PFSK-1 (cell line): ENCODE data around the gene GDF2.

Experiments used
- FOXP2 ChIP-seq: optimal IDR thresholded peaks from 2 replicates; pipeline ENCODE3; 2011; ENCODE audit warnings: borderline replicate concordance, control low read depth, inconsistent platforms; ENCODE audit not compliant: insufficient read depth; ENCODE audit errors: extremely low read length, extremely low read depth
- POLR2AphosphoS5 ChIP-seq: IDR thresholded peaks from 2 replicates; pipeline ENCODE4 v1.6.1; 2012; ENCODE audit warnings: low read depth, mild to moderate bottlenecking, control low read depth, low read length, moderate library complexity
- REST ChIP-seq, 2 experiments: IDR thresholded peaks; 2 replicates each; pipeline versions ENCODE4 v1.6.1 to v1.8.0; 2011 to 2012; ENCODE audit warnings: low read depth in 2 of 2, low read length in 2 of 2, control low read depth in 1 of 2, inconsistent platforms in 1 of 2, mild to moderate bottlenecking in 1 of 2, moderate library complexity in 1 of 2; ENCODE audit not compliant: insufficient read depth in 1 of 2
- SIN3A ChIP-seq: IDR thresholded peaks from 2 replicates; pipeline ENCODE4 v1.6.1; 2012; ENCODE audit warnings: mild to moderate bottlenecking, low read length, moderate library complexity, borderline replicate concordance; ENCODE audit not compliant: insufficient read depth
- TAF1 ChIP-seq: IDR thresholded peaks from 2 replicates; pipeline ENCODE4 v1.6.1; 2012; ENCODE audit warnings: low read length, control low read depth, borderline replicate concordance; ENCODE audit not compliant: insufficient read depth

GDF2 gene

GRCh38 chr10:47323087-47323486, 833 bp downstream of the GDF2 start:
- TF ChIP-seq REST (IDR thresholded peaks at IDR 0.05; ENCODE audit: insufficient read depth in 1 of 2, low read depth in 2 of 2, low read length in 2 of 2), result no peak
- no peak for TF ChIP-seq POLR2AphosphoS5
- no peak for TF ChIP-seq TAF1
- no peak for TF ChIP-seq FOXP2
- TF ChIP-seq SIN3A, result no peak

- TF ChIP-seq TAF1 (no peak), POLR2AphosphoS5 (no peak), FOXP2 (no peak), SIN3A (no peak), REST (IDR thresholded peaks at IDR 0.05; ENCODE audit: insufficient read depth in 1 of 2, low read depth in 2 of 2, low read length in 2 of 2) (no peak)
These were observed 1.5 kb downstream of the GDF2 start for GRCh38 chr10:47323636-47324296.

GRCh38 chr10:47325303-47326291, 3.3 kb downstream of the GDF2 start:
- TF ChIP-seq REST (IDR thresholded peaks at IDR 0.05; ENCODE audit: insufficient read depth in 1 of 2, low read depth in 2 of 2, low read length in 2 of 2) (no peak), SIN3A (no peak), POLR2AphosphoS5 (no peak), FOXP2 (no peak), TAF1 (no peak)

- no peak for TF ChIP-seq REST (IDR thresholded peaks at IDR 0.05; ENCODE audit: insufficient read depth in 1 of 2, low read depth in 2 of 2, low read length in 2 of 2)
- TF ChIP-seq SIN3A, result no peak
- no peak for TF ChIP-seq POLR2AphosphoS5
- TF ChIP-seq TAF1, result no peak
- no peak for TF ChIP-seq FOXP2
These were observed 4.2 kb downstream of the GDF2 start for GRCh38 chr10:47326306-47326926.
